WTC11 (cell line): ENCODE data around the gene CPTP. TPM values are rescaled to one million over a fixed set of nuclear protein-coding genes. Genes with fewer than 3 reads are reported as not detected.

Experiments
- ATAC-seq: fragments of 200-7000 bp; cut with Tn5 transposase; 2 replicates; pipeline ENCODE4 v1.10.0; 2021; ENCODE audit warnings: mild to moderate bottlenecking, moderate library complexity
- CTCF ChIA-PET: fragments of 300-600 bp; sonication (Branson Sonifier 250); formaldehyde crosslinking; loops from one replicate; lab custom pipeline; 2021; ENCODE audit warnings: antibody characterized with exemption; lab: Charles Lee
- POLR2A ChIA-PET: fragments of 350-600 bp; sonication (Branson Sonifier 250); formaldehyde crosslinking; loops from one replicate; lab custom pipeline; 2021; ENCODE audit warnings: antibody characterized with exemption; lab: Charles Lee
- DNase-seq: peaks from one replicate; pipeline ENCODE4 v3.0.0; 2021; ENCODE audit warnings: low spot score
- H3K27ac Mint-ChIP-seq: 2 replicates; pipeline ENCODE4 v1.8.0; 2021; ENCODE audit warnings: mixed read lengths
- H3K27me3 Mint-ChIP-seq: 2 replicates; pipeline ENCODE4 v1.8.0; 2021; ENCODE audit warnings: low read depth, mild to moderate bottlenecking, moderate library complexity, mixed read lengths
- H3K36me3 Mint-ChIP-seq: 2 replicates; pipeline ENCODE4 v1.8.0; 2021; ENCODE audit warnings: mixed read lengths
- H3K4me1 Mint-ChIP-seq: 2 replicates; pipeline ENCODE4 v1.8.0; 2022; ENCODE audit warnings: mixed read lengths
- H3K4me3 Mint-ChIP-seq: 2 replicates; pipeline ENCODE4 v1.8.0; 2021; ENCODE audit warnings: mild to moderate bottlenecking, moderate library complexity, mixed read lengths
- H3K9me3 Mint-ChIP-seq: 2 replicates; pipeline ENCODE4 v1.8.0; 2021; ENCODE audit warnings: mixed read lengths
- ATF3 ChIP-seq: sonication (generic); formaldehyde crosslinking; conservative IDR thresholded peaks from 2 replicates; pipeline ENCODE4 v1.8.1; 2022; ENCODE audit warnings: mild to moderate bottlenecking, missing genetic modification reagents
- CTCF ChIP-seq: fragments of 200-600 bp; IDR thresholded peaks from 2 replicates; pipeline ENCODE4 v1.8.0; 2022; ENCODE audit warnings: antibody characterized with exemption
- EMX1 ChIP-seq: fragments of 250-450 bp; sonication (Bioruptor Pico); IDR thresholded peaks from 2 replicates; pipeline ENCODE4 v1.8.0; 2021; ENCODE audit warnings: mild to moderate bottlenecking
- ETV6 ChIP-seq: sonication (generic); formaldehyde crosslinking; IDR thresholded peaks from 2 replicates; pipeline ENCODE4 v1.8.1; 2022; ENCODE audit warnings: mild to moderate bottlenecking, missing genetic modification reagents
- FOXP1 ChIP-seq: sonication (generic); formaldehyde crosslinking; IDR thresholded peaks from 2 replicates; pipeline ENCODE4 v1.8.0; 2022; ENCODE audit warnings: missing genetic modification reagents, mild to moderate bottlenecking, moderate library complexity, borderline replicate concordance
- GTF2I ChIP-seq: fragments of 250-450 bp; sonication (Bioruptor Pico); conservative IDR thresholded peaks from 2 replicates; pipeline ENCODE4 v1.4.0; 2021; ENCODE audit warnings: mild to moderate bottlenecking
- PRDM15 ChIP-seq: sonication (generic); formaldehyde crosslinking; IDR thresholded peaks from 2 replicates; pipeline ENCODE4 v1.8.0; 2022; ENCODE audit warnings: missing genetic modification reagents
- PREB ChIP-seq: sonication (generic); formaldehyde crosslinking; IDR thresholded peaks from 2 replicates; pipeline ENCODE4 v1.8.1; 2022; ENCODE audit warnings: mild to moderate bottlenecking, missing genetic modification reagents, moderate library complexity, borderline replicate concordance
- TCF7 ChIP-seq: sonication (generic); formaldehyde crosslinking; IDR thresholded peaks from 2 replicates; pipeline ENCODE4 v1.8.0; 2022; ENCODE audit warnings: mild to moderate bottlenecking, low read depth, missing genetic modification reagents, moderate library complexity
- USF2 ChIP-seq: sonication (generic); formaldehyde crosslinking; IDR thresholded peaks from 2 replicates; pipeline ENCODE4 v1.8.1; 2023; ENCODE audit warnings: mild to moderate bottlenecking, missing genetic modification reagents, moderate library complexity
- ZNF121 ChIP-seq: sonication (generic); formaldehyde crosslinking; IDR thresholded peaks from 2 replicates; pipeline ENCODE4 v1.8.0; 2023; ENCODE audit warnings: missing genetic modification reagents
- ZSCAN18 ChIP-seq: fragments of 250-450 bp; sonication (Bioruptor Pico); IDR thresholded peaks from 2 replicates; pipeline ENCODE4 v2.1.2; 2022; ENCODE audit warnings: mild to moderate bottlenecking, moderate library complexity
- total RNA-seq: library from RNA; stranded (reverse); gene quantifications from 3 replicates; pipeline ENCODE4 v1.2.3, GENCODE V29; 2021

The CPTP gene
- total RNA-seq, 1 experiment from 2014 or later, result 14.4 TPM

GRCh38 chr1:1329304-1330210 lies 5.0 kb downstream of the CPTP start:
- H3K27ac Mint-ChIP-seq, result peak overlapping the region; percentile 84
- no peaks in the 10 kb centered on the region for H3K27me3 Mint-ChIP-seq
- peaks cover 4% of the 10 kb centered on the region for H3K9me3 Mint-ChIP-seq
- no peak overlapping the region for H3K4me3 Mint-ChIP-seq
- H3K36me3 Mint-ChIP-seq, result no peaks in the 10 kb centered on the region
- no peak for TF ChIP-seq ETV6 (CRISPR knock-in tag)
- no peak for TF ChIP-seq EMX1 (CRISPR knock-in tag)
- peak; percentile 55; the same call in 1 of the 2 replicates for TF ChIP-seq ATF3
- 0 out of 2 replicates have a peak, but pooled peaks have one; percentile 66 for TF ChIP-seq FOXP1
- TF ChIP-seq PRDM15 (CRISPR knock-in tag), result 0 out of 2 replicates have a peak, but pooled peaks have one; percentile 32
- peak; percentile 20; the same call in 1 of the 2 replicates for TF ChIP-seq ZNF121 (CRISPR knock-in tag)
- no peak for TF ChIP-seq USF2 (CRISPR knock-in tag)
- peak; percentile 64; the same call in 1 of the 2 replicates for TF ChIP-seq TCF7 (CRISPR knock-in tag)
- H3K4me1 Mint-ChIP-seq, result no peaks in the 10 kb centered on the region
- ChIA-PET CTCF (interaction anchor here (0.6 kb wide), 1 partner anchor 177 kb away, joined by 4 read pairs; no protein-coding TSS in a partner anchor), POLR2A (no interaction called here)
- no peak for ATAC-seq
- DNase-seq, result no peak

- no peak overlapping the region for H3K4me3 Mint-ChIP-seq
- no peaks in the 10 kb centered on the region for H3K4me1 Mint-ChIP-seq
- ATAC-seq (no peak), DNase-seq (no peak)
- H3K36me3 Mint-ChIP-seq, result no peaks in the 10 kb centered on the region
- CTCF ChIA-PET, result no interaction called here
- no peaks in the 10 kb centered on the region for H3K27me3 Mint-ChIP-seq
- peaks cover 4% of the 10 kb centered on the region for H3K9me3 Mint-ChIP-seq
- TF ChIP-seq GTF2I, result no peak
- TF ChIP-seq ZSCAN18, result no peak
- POLR2A ChIA-PET, result interaction anchor here (0.6 kb wide), 1 partner anchor 276 kb away, joined by 4 read pairs; no protein-coding TSS in a partner anchor
- no peak overlapping the region for H3K27ac Mint-ChIP-seq
These were observed 5.9 kb downstream of the CPTP start for GRCh38 chr1:1330366-1331067.

- H3K36me3 Mint-ChIP-seq, result no peaks in the 10 kb centered on the region
- H3K27ac Mint-ChIP-seq, result no peak within 1 kb of the TSS; the same call in 1 of the 2 replicates
- no peak for ATAC-seq
- no peaks in the 10 kb centered on the region for H3K4me1 Mint-ChIP-seq
- CTCF ChIA-PET, result interaction anchor here (1.0 kb wide), 1 partner anchor 41 kb away, joined by 3 read pairs; no protein-coding TSS in a partner anchor
- no peak for TF ChIP-seq PREB (CRISPR knock-in tag)
- TF ChIP-seq CTCF, result no peak
- TF ChIP-seq, all 79 proteins: peak for 0
- peaks cover 4% of the 10 kb centered on the region for H3K9me3 Mint-ChIP-seq
- H3K27me3 Mint-ChIP-seq, result no peaks in the 10 kb centered on the region
- POLR2A ChIA-PET, result interaction anchor here (0.5 to 2.0 kb wide), 4 partner anchors 12 to 276 kb away, joined by 3 to 5 read pairs (median 4); no protein-coding TSS in a partner anchor
- H3K4me3 Mint-ChIP-seq, result no peak within 1 kb of the TSS
- no peak for DNase-seq
These were observed 6.7 kb downstream of the CPTP start, which contains the start of gene TAS1R3 for GRCh38 chr1:1331068-1331965. TSS of gene TAS1R3 (plus strand) at chr1:1331280. CDS start at chr1:1331346, 66 bp downstream.
